Body of pancreas (tissue), 4 donors: ENCODE results near the gene NRP1.

Experiments used
- POLR2A ChIP-seq, 3 donors: fragments of 450-650 bp; IDR thresholded peaks; one replicate each; pipeline ENCODE4 v1.6.1; 2016; ENCODE audit warnings: antibody characterized with exemption in 3 of 3, mild to moderate bottlenecking in 2 of 3
- TF ChIP-seq, protein P1 (sequence below), 7 experiments: fragments of 450-650 bp in 4 of 7; fragments of 200-600 bp in 3 of 7; sonication (generic) in 3 of 7; IDR thresholded peaks; one replicate each; pipeline ENCODE4 v1.5.1; 2016 to 2019; ENCODE audit warnings: antibody characterized with exemption in 7 of 7

DNA sequence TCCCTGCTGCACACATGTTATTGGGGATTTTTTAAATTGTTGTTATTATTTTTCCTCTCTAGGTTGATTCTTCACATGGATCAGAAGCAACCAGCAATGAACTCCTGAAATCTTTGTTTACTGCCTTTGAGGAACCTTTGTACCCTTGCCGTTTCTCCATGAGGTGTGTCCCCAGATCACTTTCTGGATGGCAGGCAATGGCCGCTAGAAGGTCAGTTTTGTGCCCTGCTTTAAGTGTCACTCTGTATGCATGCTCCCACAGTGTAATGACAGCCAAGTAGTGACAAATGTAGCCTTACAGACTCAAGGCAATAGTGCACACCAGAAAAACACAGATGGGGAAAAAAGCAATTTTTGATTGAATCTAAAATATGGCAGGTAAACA lies 47.7 kb upstream of the NRP1 start:
- TF ChIP-seq, protein P1, sequence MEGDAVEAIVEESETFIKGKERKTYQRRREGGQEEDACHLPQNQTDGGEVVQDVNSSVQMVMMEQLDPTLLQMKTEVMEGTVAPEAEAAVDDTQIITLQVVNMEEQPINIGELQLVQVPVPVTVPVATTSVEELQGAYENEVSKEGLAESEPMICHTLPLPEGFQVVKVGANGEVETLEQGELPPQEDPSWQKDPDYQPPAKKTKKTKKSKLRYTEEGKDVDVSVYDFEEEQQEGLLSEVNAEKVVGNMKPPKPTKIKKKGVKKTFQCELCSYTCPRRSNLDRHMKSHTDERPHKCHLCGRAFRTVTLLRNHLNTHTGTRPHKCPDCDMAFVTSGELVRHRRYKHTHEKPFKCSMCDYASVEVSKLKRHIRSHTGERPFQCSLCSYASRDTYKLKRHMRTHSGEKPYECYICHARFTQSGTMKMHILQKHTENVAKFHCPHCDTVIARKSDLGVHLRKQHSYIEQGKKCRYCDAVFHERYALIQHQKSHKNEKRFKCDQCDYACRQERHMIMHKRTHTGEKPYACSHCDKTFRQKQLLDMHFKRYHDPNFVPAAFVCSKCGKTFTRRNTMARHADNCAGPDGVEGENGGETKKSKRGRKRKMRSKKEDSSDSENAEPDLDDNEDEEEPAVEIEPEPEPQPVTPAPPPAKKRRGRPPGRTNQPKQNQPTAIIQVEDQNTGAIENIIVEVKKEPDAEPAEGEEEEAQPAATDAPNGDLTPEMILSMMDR (IDR thresholded peaks at IDR 0.05), result no peak
- no peak for TF ChIP-seq POLR2A (IDR thresholded peaks at IDR 0.05)
